ENCODE data around the gene ARHGAP12.

Gene ARHGAP12

DNA sequence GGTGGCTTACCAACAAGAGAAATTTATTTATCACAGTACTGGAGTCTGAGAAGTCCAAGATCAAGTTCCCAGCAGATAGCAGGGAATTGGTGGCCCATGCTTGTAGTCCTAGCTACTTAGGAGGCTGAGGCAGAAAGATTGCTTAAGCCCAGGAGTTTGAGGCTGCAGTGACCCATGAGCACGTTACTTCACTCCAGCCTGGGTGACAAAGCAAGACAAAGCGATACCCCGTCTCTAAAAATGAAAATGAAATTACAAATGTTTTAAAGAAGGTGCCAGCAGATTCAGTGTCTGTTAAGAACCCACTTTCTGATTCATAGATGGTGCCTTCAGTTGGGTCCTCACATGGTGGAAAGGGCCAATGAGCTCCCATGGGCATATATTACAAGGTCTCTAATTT, 20.6 kb upstream of the ARHGAP12 start:
- H3K4me3 ChIP-seq (IDR thresholded peaks at IDR 0.05; ENCODE audit: insufficient read depth, low read depth, low read length): no peak overlapping the region
- no peak overlapping the region for H3K4me2 ChIP-seq
- no peak overlapping the region for H3K27ac ChIP-seq
- no peak overlapping the region for H3K9ac ChIP-seq
- H3K36me3 ChIP-seq (ENCODE audit: insufficient read depth): no peaks in the 10 kb centered on the region
- no peaks in the 10 kb centered on the region for H3K27me3 ChIP-seq (ENCODE audit: insufficient read depth, low read depth)
- H4K20me1 ChIP-seq (ENCODE audit: insufficient read depth): no peaks in the 10 kb centered on the region
- H3K79me2 ChIP-seq (ENCODE audit: insufficient read depth, low read depth): no peaks in the 10 kb centered on the region
- TF ChIP-seq, protein P1, sequence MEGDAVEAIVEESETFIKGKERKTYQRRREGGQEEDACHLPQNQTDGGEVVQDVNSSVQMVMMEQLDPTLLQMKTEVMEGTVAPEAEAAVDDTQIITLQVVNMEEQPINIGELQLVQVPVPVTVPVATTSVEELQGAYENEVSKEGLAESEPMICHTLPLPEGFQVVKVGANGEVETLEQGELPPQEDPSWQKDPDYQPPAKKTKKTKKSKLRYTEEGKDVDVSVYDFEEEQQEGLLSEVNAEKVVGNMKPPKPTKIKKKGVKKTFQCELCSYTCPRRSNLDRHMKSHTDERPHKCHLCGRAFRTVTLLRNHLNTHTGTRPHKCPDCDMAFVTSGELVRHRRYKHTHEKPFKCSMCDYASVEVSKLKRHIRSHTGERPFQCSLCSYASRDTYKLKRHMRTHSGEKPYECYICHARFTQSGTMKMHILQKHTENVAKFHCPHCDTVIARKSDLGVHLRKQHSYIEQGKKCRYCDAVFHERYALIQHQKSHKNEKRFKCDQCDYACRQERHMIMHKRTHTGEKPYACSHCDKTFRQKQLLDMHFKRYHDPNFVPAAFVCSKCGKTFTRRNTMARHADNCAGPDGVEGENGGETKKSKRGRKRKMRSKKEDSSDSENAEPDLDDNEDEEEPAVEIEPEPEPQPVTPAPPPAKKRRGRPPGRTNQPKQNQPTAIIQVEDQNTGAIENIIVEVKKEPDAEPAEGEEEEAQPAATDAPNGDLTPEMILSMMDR (conservative IDR thresholded peaks at IDR 0.05; ENCODE audit: low read depth, low read length): no peak
- no peak overlapping the region for H2AFZ ChIP-seq (ENCODE audit: low read depth)
- H3K4me1 ChIP-seq (ENCODE audit: low read depth, poor library complexity, severe bottlenecking): no peaks in the 10 kb centered on the region

DNA sequence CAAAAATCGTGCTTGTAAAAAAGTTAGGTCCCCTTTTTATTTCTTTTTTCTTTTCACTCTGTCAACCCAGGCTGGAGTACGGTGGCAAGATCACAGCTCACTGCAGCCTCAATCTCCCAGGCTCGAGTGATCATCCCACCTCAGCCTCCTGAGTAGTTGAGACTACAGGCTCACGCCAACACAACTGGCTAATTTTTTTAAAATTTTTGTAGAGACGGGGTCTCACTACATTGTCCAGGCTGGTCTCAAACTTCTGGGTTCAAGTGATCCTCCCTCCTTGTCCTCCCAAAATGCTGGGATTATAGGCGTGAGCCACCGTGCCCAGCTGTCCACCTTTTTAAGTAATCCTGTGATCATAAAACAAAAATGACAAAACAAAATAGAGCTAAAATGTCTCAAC, 19.4 kb upstream of the ARHGAP12 start:
- Histone ChIP-seq H3K9ac (no peak overlapping the region), H3K36me3 (ENCODE audit: insufficient read depth) (no peaks in the 10 kb centered on the region), H3K4me1 (ENCODE audit: low read depth, poor library complexity, severe bottlenecking) (no peaks in the 10 kb centered on the region), H3K79me2 (ENCODE audit: insufficient read depth, low read depth) (no peaks in the 10 kb centered on the region), H4K20me1 (ENCODE audit: insufficient read depth) (no peaks in the 10 kb centered on the region), H2AFZ (ENCODE audit: low read depth) (no peak overlapping the region), H3K27ac (no peak overlapping the region), H3K4me3 (IDR thresholded peaks at IDR 0.05; ENCODE audit: insufficient read depth, low read depth, low read length) (no peak overlapping the region), H3K4me2 (no peak overlapping the region), H3K27me3 (ENCODE audit: insufficient read depth, low read depth) (no peaks in the 10 kb centered on the region)
- TF ChIP-seq, protein P1 (conservative IDR thresholded peaks at IDR 0.05; ENCODE audit: low read depth, low read length): no peak

DNA sequence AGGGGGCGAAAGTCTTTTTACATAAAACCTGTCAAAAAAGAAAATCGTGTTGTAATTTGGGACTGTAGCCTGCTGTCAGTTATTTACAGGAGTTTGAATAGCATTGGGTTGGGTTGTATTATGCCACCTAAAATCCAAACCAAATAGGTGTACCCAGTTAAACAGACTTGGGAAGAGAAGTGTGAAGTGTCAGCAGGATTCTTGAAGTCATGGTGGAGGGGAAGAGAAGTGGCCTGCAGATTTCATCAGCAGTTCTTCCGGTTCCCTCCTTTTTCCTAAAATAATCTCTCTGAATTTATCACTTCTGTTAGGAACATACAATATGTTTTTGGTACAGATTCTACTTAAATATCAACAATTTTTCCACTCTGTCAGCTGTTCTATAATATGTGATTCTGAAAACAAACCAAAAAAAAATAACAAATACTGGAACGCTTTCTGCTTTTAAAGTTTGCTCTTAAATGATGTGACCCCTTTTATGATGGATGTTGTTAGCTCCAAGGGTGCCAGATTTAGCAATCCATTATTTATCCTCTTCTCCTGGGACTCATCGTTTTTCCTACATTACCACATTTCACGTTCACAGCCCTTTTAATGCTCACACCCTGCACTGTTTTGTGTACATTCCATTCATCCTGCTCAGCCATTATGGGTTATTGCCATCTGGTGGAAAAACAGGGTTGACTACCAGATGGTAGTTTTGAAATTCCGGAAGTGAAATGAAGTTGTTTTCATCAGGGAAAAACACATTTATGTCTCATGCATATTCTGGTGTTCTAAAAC, 18.7 kb upstream of the ARHGAP12 start:
- Histone ChIP-seq H4K20me1 (ENCODE audit: insufficient read depth) (no peaks in the 10 kb centered on the region), H3K79me2 (ENCODE audit: insufficient read depth, low read depth) (no peaks in the 10 kb centered on the region), H3K27me3 (ENCODE audit: insufficient read depth, low read depth) (no peaks in the 10 kb centered on the region), H2AFZ (ENCODE audit: low read depth) (no peak overlapping the region), H3K9ac (no peak overlapping the region), H3K36me3 (ENCODE audit: insufficient read depth) (no peaks in the 10 kb centered on the region), H3K4me3 (IDR thresholded peaks at IDR 0.05; ENCODE audit: insufficient read depth, low read depth, low read length) (no peak overlapping the region), H3K27ac (no peak overlapping the region), H3K4me2 (no peak overlapping the region), H3K4me1 (ENCODE audit: low read depth, poor library complexity, severe bottlenecking) (no peaks in the 10 kb centered on the region)
- TF ChIP-seq, protein P1 (conservative IDR thresholded peaks at IDR 0.05; ENCODE audit: low read depth, low read length): no peak

DNA sequence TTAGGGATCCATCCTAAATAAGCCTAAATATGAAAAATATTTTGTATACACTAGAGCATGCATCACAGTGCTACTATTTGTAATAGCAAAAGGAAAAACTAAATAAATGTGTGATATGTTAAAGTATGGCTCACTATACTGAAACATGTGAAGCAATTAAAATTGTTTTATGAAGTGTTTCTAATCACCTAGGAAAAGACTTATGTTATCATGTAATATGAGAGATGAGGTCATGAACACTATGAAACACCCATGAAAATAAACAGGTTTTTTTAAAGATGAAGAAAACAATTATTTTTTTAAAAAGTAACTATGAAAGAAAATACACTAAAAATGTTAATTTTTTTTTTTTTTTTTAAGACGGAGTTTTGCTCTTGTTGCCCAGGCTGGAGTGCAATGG, 16.8 kb upstream of the ARHGAP12 start:
- TF ChIP-seq, protein P1 (conservative IDR thresholded peaks at IDR 0.05; ENCODE audit: low read depth, low read length): no peak
- Histone ChIP-seq H3K79me2 (ENCODE audit: insufficient read depth, low read depth) (no peaks in the 10 kb centered on the region), H3K36me3 (ENCODE audit: insufficient read depth) (no peaks in the 10 kb centered on the region), H2AFZ (ENCODE audit: low read depth) (no peak overlapping the region), H4K20me1 (ENCODE audit: insufficient read depth) (no peaks in the 10 kb centered on the region), H3K9ac (no peak overlapping the region), H3K27ac (no peak overlapping the region), H3K4me1 (ENCODE audit: low read depth, poor library complexity, severe bottlenecking) (no peaks in the 10 kb centered on the region), H3K4me3 (IDR thresholded peaks at IDR 0.05; ENCODE audit: insufficient read depth, low read depth, low read length) (no peak overlapping the region), H3K4me2 (no peak overlapping the region), H3K27me3 (ENCODE audit: insufficient read depth, low read depth) (no peaks in the 10 kb centered on the region)

All from KMS-11 (cell line).